ENCODE results near the gene SCN4B. TPM values are rescaled to one million over a fixed set of nuclear protein-coding genes. Genes with fewer than 3 reads are reported as not detected.

Gene SCN4B
- total RNA-seq, 1 experiment from 2014 or later, result 1.6 TPM

- Mint-ChIP-seq H3K27ac (no peak overlapping the region; a peak in 1 of 7 replicates), H3K4me3 (no peak overlapping the region), H3K36me3 (ENCODE audit: insufficient read depth in 1 of 3, low read depth in 3 of 3) (no peaks in the 10 kb centered on the region), H3K9me3 (no peaks in the 10 kb centered on the region; a peak in 1 of 5 replicates), H3K4me1 (peaks cover 42 to 47% of the 10 kb centered on the region in 2 experiments), H3K27me3 (ENCODE audit: low read depth) (peaks cover 78% of the 10 kb centered on the region)
- no peak overlapping the region for H3K4ac ChIP-seq (ENCODE audit: low read depth, low read length)
- H4K91ac ChIP-seq (ENCODE audit: insufficient read length, low read depth, low read length), result no peak overlapping the region
- H2AFZ ChIP-seq (ENCODE audit: low read length), result no peak overlapping the region
- WGBS (ENCODE audit: extremely low coverage, insufficient read length, low lambda C conversion rate), result no CpG with 5 or more reads among the region's 9 CpGs
- no peak overlapping the region for H3K14ac ChIP-seq (ENCODE audit: insufficient read depth, low read length)
- H3K9ac ChIP-seq (ENCODE audit: extremely low read depth, insufficient read length, low read length), result no peak overlapping the region
- no peaks in the 10 kb centered on the region for H4K20me1 ChIP-seq (ENCODE audit: control insufficient read depth, insufficient read depth, insufficient read length)
- no peak overlapping the region for H2BK5ac ChIP-seq (ENCODE audit: insufficient read length, low read length)
- H3K27ac ChIP-seq (ENCODE audit: insufficient read length, low read depth, low read length), result no peak overlapping the region
- no peak overlapping the region for H3T11ph ChIP-seq (ENCODE audit: low read length)
- no peak overlapping the region for H2BK12ac ChIP-seq (ENCODE audit: insufficient read length, low read depth, low read length)
- TF ChIP-seq, protein P1, sequence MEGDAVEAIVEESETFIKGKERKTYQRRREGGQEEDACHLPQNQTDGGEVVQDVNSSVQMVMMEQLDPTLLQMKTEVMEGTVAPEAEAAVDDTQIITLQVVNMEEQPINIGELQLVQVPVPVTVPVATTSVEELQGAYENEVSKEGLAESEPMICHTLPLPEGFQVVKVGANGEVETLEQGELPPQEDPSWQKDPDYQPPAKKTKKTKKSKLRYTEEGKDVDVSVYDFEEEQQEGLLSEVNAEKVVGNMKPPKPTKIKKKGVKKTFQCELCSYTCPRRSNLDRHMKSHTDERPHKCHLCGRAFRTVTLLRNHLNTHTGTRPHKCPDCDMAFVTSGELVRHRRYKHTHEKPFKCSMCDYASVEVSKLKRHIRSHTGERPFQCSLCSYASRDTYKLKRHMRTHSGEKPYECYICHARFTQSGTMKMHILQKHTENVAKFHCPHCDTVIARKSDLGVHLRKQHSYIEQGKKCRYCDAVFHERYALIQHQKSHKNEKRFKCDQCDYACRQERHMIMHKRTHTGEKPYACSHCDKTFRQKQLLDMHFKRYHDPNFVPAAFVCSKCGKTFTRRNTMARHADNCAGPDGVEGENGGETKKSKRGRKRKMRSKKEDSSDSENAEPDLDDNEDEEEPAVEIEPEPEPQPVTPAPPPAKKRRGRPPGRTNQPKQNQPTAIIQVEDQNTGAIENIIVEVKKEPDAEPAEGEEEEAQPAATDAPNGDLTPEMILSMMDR (conservative IDR thresholded peaks at IDR 0.05), result no peak
- H3K18ac ChIP-seq (ENCODE audit: insufficient read length, low read depth, low read length), result no peak overlapping the region
- no peaks in the 10 kb centered on the region for H3K79me2 ChIP-seq (ENCODE audit: insufficient read depth, low read length)
- H4K8ac ChIP-seq (replicated peaks; ENCODE audit: insufficient read length, low read depth, low read length), result no peak overlapping the region
- H2BK120ac ChIP-seq (ENCODE audit: low read depth, low read length, poor library complexity, severe bottlenecking), result no peak overlapping the region
- no peak overlapping the region for H4K5ac ChIP-seq (ENCODE audit: insufficient read length, low read depth, low read length)
- DNase-seq, result no peak
- no peak overlapping the region for H3K4me2 ChIP-seq (ENCODE audit: insufficient read depth, insufficient read length, low read length)
- H3K9me3 ChIP-seq (ENCODE audit: control insufficient read depth, low read depth, low read length), result no peaks in the 10 kb centered on the region
- H3K23ac ChIP-seq (ENCODE audit: insufficient read length, low read depth, low read length), result no peak overlapping the region
- peaks cover 13% of the 10 kb centered on the region for H3K23me2 ChIP-seq (ENCODE audit: insufficient read length, low read depth, low read length, poor library complexity, severe bottlenecking)
- H3K56ac ChIP-seq (ENCODE audit: insufficient read length, low read depth, low read length), result no peak overlapping the region
- no peak overlapping the region for H2BK20ac ChIP-seq (ENCODE audit: low read depth, low read length, poor library complexity, severe bottlenecking)
- no peak overlapping the region for H2AK5ac ChIP-seq (ENCODE audit: insufficient read length, low read length)
- peaks cover 6% of the 10 kb centered on the region; the same call in 1 of the 2 replicates for H3K4me1 ChIP-seq (ENCODE audit: insufficient read depth, low read length)
- H3K27me3 ChIP-seq (ENCODE audit: insufficient read depth, low read length), result peaks cover 33% of the 10 kb centered on the region; the same call in 1 of the 2 replicates
- H2BK15ac ChIP-seq (ENCODE audit: low read depth, low read length), result no peak overlapping the region
- H3K79me1 ChIP-seq (ENCODE audit: insufficient read depth, low read depth, low read length, poor library complexity, severe bottlenecking), result no peaks in the 10 kb centered on the region
Measured at GRCh38 chr11:118174006-118174567, 21.5 kb upstream of the SCN4B start.
